K562 treated with DMSO at 1 percent for 24 hours (cell line): Measurements from ENCODE around the gene MYLK2. TPM values are rescaled to one million over a fixed set of nuclear protein-coding genes. Genes with fewer than 3 reads are reported as not detected.

Experiments used
- total RNA-seq: library from RNA; unstranded; fragments of 300-600 nt; gene quantifications from 2 replicates; pipeline ENCODE4 v1.2.3, GENCODE V29; 2022; ENCODE audit warnings: low read depth; ENCODE audit not compliant: insufficient read depth

MYLK2 gene
- 0.69 and 0.80 TPM in 2 replicates for total RNA-seq

DNA sequence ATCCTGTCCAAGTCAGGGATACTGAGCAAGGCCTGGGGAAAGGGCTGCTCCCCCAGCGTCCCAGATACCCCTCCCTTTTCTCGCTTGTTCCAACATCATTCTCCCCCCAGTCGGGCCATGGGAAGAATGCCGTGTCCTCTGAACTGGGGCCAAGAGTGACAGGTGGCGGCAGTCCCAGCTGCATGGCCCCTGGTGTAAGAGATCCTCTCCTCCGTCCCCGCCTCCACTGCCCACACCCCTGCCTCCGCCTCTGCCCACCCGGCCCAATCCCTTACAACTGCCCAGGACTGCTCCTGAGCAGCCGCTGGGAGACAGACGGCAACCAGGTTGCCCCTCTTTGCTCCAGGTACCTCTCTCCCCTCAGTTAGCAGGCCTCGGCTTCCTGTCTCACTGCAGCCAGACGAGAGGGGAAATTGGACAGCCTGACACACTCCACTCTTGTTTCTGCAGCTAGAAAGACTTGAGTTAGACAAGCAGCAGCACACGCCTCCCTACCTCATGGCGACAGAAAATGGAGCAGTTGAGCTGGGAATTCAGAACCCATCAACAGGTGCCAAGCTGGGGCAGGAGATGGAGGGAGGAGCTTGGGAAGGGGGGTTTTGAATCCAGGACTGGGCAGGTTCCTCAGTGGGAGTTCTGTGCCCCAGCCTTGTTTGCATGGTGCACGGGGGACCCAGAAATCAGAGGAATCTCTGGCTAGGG, at the start of gene MYLK2:
Gene MYLK2, plus strand, starts transcription at position 274 of the 702 bp plus-strand sequence. Its CDS starts 225 bp downstream, at position 499.

GRCh38 chr20:31845300-31845863, 26.2 kb downstream of the MYLK2 start, which contains the start of gene FOXS1:
Gene FOXS1 (minus strand): TSS chr20:31845604. CDS start chr20:31845542, 62 bp downstream.

DNA sequence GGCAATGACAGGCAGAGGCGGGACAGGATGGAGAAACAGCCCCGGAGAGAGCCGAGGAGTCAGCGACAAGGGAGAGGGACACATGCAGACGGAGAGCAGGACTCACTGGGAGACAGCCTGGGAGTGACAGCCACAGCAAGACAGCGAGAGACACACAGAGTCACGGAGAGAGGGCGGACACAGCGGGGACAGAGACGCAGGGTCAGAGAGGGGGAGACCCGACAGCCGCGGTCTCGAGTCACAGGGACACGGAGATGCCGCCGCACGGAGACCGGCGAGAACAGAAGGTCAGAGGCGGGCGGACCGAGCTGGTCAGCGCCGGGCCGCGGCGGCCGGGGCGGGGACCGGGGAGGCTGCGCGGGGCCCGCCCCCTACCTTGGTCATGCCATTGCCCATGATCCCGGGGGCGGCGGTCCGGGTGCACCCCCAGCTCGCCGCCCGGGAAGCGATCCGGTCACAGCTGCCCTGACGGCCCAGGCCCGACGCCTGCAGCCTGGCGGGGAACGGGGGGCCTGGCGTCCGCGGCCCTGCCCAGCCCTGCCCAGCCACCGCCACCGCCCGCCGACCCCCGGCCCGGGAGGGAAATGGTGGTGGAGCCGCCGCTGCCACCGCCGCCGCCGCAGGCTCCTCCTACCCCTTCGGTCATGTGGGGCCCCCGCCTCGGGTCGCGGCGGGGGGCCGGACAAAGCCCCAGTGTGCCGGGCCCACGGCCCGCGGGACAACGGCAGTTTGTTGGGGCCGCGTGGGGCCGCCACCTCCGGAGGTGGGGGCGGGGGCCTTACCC, 51.0 kb downstream of the MYLK2 start, which contains the start of the genes DUSP15 and TTLL9:
Gene DUSP15, minus strand, starts transcription at position 586 of the 784 bp plus-strand sequence. Its CDS starts 190 bp downstream, at position 396.
Gene TTLL9, plus strand, starts transcription at position 693 of the 784 bp plus-strand sequence. CDS start 493 bp downstream, outside the sequence.

Other genes starting within 250 kb of the MYLK2 start
- gene ID1, start 214.1 kb upstream of the MYLK2 start, total RNA-seq, result 742 and 763 TPM in 2 replicates
- gene COX4I2, start 181.4 kb upstream of the MYLK2 start, total RNA-seq, result not detected in 2 replicates
- 164 and 166 TPM in 2 replicates for gene BCL2L1, start 96.5 kb upstream of the MYLK2 start, total RNA-seq
- gene TPX2, start 80.1 kb upstream of the MYLK2 start, total RNA-seq, result 99.7 and 114 TPM in 2 replicates
- not detected in 2 replicates for gene FOXS1, start 26.2 kb downstream of the MYLK2 start, total RNA-seq
- 0.79 TPM in 1 of 2 replicates, not detected in the other for gene DUSP15, start 51.2 kb downstream of the MYLK2 start, total RNA-seq
- gene TTLL9, start 51.3 kb downstream of the MYLK2 start, total RNA-seq, result not detected in 2 replicates
- gene PDRG1, start 132.7 kb downstream of the MYLK2 start, total RNA-seq, result 24.4 and 24.9 TPM in 2 replicates
- not detected in 2 replicates for gene XKR7, start 148.8 kb downstream of the MYLK2 start, total RNA-seq
- gene CCM2L, start 191.1 kb downstream of the MYLK2 start, total RNA-seq, result 0.36 and 1.4 TPM in 2 replicates
- 0.59 and 0.61 TPM in 2 replicates for gene HCK, start 232.9 kb downstream of the MYLK2 start, total RNA-seq